Stimulated activated CD4-positive, alpha-beta T cell treated with anti-CD3 and anti-CD28 coated beads, Interleukin-2, amount 100 ng/mL, for 24 hours (primary cell): ENCODE results near the gene ADCY2.

Source experiments
- DNase-seq, 2 donors: peaks; one replicate each; pipeline ENCODE4 v3.0.0-alpha.2; 2020

Gene ADCY2

DNA sequence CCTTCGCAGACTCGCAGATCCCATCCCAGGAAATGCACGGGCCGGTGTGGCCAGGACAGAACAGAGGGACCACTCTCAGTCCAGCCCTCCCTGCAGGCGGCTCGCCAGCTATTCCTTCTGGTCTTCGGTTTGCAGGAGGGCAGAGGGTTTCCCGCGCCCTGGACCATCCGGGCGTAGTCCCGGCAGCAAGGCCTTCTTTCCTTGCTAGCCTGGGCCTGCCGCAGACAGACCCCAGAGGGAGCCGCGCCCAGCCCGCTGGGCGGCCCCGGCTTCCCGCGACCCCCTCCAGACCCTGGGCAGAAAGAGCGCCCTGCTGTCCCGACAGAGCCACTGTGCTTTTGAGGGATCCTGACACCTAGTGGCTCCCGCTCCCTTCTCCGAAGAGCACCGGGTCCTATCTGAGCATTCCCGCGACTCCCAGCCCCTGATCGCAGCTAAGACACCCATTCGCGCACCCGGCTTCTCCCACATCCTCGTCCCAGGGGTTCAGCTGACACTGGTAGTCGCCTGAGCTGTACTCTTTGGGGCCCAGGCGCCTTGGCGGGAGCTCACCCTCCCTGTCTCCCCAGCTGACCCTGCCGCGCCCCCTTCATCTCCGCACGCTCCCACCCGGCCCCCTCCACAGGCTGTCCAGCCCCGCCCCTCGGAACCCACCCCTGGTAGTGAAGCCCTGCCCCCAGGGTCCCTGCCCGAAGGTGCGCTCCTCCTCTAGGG lies 453.9 kb downstream of the ADCY2 start:
- DNase-seq = no peak

DNA sequence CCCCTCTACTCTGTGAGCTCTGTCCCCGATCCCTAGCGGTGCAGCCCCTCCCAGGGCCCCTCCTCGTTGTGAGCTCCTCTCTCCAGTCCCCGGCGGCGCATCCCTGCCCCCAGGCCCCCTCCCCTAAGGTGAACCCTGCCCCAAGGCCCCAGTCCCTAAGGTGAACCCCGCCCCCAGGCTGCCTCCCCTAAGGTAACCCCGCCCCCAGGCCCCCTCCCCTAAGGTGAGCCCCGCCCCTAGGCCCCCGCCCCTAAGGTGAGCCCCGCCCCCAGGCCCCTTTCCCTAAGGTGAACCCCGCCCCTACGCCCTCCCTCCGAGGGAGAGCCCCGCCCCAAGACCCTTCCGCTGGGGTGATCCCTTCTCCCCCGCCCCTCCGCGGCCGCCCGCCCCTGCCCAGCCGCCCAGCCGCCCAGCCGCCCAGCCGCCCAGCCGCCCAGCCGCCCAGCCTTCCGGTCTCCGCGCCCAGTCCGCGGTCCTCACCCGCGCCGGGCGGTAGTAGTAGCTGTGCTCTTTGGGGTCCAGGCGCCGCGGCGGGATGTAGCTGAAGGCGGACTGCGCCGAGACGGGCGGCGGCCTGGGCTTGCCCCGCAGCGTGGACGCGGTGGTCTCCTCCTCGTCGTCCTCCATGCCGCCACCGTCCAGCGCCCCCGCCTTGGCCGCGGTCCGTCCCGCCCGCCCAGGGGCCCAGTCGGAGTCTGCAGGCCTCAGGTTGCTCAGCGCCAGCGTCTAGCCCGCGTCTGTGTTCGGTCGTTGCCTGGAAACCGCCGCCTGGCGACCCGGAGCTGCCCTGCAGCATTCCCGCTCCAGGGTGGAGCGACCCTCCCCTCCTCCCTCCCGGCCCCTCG lies 454.7 kb downstream of the ADCY2 start, which contains the start of gene CFAP90:
CFAP90 (minus strand) TSS at position 739 of the 845 bp plus-strand sequence; CDS start at position 627, 112 bp downstream.
- DNase-seq = peak; percentile 20 to 22

DNA sequence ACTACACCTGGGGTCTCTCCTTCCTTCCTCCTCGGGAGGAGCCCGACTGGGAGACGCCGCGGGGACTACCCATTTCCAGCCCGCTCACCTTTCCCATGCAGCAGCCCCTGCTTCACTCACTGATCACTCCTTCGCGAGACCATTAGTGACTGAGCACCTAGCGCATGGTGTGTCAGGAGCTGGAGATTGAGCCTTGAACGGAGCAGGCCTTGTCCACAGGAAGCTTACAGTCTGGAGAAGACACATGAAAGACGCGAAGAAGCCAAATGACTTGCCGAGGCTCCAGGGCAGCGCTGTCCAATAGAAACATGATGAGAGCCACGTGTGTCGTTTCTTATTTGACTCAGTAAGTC lies 455.3 kb downstream of the ADCY2 start:
- no peak for DNase-seq

GRCh38 chr5:7851617-7852289 lies 455.8 kb downstream of the ADCY2 start:
- DNase-seq = no peak

GRCh38 chr5:7852542-7852941 lies 456.6 kb downstream of the ADCY2 start:
- DNase-seq = no peak

DNA sequence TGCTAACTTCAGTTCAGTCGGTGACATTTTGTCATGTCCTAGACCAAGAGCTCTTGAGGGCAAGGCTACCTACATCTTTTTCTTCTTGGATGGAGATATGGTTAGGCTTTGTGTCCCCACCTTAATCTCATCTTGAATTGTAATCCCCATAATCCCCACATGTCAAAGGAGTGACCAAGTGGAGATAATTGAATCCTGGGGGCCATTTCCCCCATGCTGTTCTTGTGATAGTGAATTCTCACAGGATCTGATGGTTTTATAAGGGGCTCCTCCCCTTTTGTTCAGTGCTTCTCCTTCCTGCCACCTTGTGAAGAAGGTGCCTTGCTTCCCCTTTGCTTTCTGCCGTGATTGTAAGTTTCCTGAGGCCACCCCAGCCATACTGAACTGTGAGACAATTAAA lies 457.1 kb downstream of the ADCY2 start:
- DNase-seq = no peak

- DNase-seq = no peak
Measured at GRCh38 chr5:7855611-7856010, 459.7 kb downstream of the ADCY2 start.

DNA sequence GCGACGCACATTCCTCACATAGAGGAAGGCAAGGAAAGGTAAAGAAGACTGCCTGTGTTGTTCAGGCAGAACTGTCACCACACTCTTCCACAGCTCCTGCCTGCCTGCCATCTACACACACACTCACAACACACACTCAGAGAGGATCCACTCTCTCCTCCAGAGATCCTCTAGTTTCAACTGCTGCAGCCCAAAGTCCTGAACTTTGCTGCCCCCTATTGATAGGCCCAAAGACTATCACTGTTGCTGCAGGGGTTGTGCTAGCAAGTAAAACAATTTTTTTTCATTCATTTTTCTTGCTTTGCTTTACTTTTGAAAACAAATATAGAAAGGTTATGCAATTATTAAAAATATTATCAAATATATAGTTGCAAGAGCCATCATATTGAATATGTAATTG lies 460.9 kb downstream of the ADCY2 start:
- DNase-seq = no peak

DNA sequence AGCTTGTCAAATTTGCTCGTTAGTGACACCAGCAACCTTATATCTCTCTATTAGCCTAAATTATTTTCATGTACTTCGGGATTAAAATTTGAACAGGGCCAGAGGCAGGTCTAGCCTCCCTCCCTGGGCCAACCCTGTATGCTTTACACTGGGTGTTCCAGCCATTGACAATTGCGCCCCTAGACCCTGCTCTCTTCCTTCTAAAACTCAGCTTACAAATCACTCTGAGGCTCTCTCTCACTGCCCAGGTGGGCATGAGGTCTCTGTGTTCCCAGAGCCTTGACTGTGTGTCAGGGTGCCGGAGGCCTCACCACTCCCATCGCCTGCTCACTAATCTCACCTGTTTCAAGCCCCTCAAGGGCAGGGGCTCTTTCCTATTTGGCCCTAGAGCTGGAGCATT lies 461.4 kb downstream of the ADCY2 start:
- DNase-seq = no peak

DNA sequence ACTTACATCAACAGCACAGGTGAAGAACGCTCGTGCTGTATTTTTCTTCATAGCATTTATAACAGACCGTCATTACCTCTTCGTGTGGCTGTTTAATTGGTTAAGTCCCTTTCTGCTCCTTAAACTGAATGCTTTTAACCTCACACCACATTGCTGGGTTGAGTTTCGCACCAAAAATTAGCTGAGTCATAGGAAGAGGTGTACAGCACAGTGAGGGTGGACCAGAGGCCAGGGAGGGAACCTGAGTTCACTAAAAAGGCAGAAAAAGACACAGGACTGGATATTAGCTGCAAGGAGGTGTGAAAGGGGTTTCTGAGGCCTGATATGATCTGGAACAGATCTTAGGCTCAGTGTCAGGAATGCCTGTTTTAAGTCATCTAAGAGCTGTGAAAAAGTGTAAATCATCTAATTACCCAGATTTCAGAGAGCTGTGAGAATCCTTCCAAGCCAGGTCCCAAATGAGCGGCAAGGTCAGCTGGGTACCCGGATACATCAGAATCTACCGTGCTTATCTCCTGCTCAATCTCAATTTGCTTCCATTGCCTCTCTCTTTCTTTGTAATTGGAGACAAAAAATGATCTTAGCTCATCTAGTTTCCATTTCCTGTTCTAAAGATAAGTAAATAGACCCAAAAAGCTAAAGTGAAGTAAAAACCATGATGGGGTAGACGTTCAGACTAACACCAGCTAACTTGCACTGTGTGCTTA lies 462.1 kb downstream of the ADCY2 start:
- DNase-seq = no peak

GRCh38 chr5:7866196-7866595 lies 470.3 kb downstream of the ADCY2 start:
- no peak for DNase-seq

DNA sequence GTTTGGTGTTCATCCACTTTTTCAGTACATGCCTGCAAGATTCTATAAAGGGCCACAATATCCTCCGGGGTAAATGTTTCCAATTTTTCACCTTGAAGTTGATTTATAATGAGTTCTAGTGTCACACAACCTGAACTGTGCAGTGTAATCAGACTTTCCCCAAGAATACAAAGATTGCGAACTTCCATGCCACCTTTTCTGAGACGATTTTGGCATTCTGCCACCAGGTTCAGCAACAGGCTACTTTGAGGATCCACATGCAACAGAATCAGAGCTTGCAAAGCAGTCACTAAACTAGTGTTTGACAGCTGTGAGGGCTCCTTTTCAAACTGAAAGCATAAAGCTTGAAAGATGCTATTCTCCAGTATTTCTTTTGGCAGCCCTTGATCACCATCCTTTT lies 471.3 kb downstream of the ADCY2 start:
- DNase-seq = no peak

GRCh38 chr5:7868427-7868772 lies 472.5 kb downstream of the ADCY2 start:
- DNase-seq = no peak

- DNase-seq = peak; percentile 89 to 91
Measured at GRCh38 chr5:7868773-7869473, 473.0 kb downstream of the ADCY2 start, which contains the start of the genes FASTKD3 and MTRR. FASTKD3 (minus strand) TSS chr5:7869031; CDS start chr5:7868083, 948 bp downstream. MTRR (plus strand) TSS chr5:7869148; CDS start chr5:7870795, 1,647 bp downstream.

GRCh38 chr5:7869474-7870136 lies 473.7 kb downstream of the ADCY2 start:
- DNase-seq = peak; percentile 45 to 53

DNA sequence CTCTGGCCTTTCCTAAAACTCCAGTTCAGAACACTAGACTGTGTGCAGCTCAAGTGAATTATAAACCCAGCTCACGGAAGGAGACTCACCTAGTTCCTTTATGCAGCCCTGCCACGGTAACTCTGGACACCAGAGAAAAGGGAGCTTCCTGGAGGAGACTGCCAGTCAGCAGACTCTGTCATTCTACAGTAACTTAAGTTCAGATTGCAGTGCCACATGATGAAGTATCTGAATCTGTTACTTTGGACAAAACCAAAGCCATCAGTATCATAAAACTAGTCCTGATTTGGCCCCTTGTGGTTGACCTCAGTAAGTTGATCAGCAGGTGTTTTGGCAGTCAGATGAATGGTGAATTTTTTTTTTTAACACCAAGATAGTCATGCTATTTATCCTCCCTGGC lies 475.7 kb downstream of the ADCY2 start:
- no peak for DNase-seq

DNA sequence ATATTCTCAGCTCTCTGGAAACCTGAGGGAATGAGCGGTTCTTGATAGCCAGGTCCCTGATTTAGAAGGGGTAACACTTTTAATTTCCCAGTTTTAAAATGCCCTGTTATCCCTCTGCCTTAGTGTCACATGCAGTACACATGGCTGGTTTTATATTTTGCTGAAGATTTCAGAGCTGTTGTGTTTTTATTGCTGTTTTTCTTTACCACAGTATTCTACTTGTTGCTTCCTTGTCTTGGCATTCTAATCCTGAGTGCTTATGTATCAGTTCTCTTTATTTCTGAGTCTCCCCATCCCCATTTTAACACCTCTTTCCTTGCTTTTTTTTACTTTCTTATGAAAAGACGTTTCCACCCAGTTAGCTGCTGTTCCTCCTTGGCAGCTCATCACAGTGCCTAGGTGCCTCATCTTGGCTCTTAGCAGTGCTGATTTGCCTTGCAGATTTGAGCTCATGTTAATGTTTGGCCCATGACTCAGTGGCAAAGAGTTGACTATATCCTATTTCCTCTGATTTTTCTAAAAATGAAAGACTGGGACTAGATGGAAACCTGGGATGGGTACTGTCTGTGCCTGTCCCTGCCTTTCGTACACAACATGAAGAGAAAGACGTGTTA lies 476.7 kb downstream of the ADCY2 start:
- DNase-seq = no peak

DNA sequence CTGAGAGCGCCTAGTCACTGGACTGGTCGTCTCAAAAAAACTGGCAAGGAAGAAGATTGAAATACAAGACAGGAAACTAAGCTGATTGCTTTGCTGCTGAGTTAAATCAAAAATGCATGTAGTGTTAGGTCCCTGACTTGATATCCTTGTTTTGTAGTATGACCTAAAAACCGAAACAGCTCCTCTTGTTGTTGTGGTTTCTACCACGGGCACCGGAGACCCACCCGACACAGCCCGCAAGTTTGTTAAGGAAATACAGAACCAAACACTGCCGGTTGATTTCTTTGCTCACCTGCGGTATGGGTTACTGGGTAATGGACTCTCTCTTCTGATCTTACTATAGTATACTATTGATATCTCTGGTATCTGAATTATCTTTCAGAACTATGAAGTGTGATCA lies 477.3 kb downstream of the ADCY2 start:
- DNase-seq = peak; percentile 38 to 44

DNA sequence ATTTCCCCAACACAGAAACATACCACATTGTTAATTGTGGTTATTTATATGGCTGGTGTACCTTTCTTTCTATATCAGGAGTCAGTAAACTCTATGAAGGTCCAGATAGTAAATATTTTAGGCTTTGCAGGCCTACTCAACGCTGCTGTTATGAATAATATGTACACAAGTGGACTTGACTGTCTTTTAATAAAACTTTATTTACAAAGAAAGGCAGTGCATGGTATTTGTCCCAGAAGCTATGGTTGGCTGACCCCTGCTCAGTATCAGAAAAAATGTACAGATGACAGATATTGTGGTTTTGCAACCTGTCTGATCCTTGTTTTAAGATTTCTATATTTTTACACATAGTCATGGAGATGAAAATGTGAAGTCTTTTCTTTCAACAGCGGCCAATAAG lies 478.7 kb downstream of the ADCY2 start:
- DNase-seq = no peak

DNA sequence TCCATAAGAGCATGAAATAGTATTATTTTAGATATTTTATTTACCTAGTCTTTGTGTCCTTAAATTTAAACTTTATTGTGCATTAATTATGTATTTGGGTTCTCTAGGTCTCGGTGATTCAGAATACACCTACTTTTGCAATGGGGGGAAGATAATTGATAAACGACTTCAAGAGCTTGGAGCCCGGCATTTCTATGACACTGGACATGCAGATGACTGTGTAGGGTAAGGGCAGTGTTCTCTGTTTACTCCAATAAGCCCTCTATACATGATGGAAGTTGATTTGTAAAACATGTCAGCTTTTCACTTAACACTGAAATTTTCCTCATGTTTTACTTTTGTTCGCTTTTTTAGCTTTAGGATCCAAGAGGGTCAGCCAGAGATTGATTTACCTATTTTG lies 479.2 kb downstream of the ADCY2 start:
- DNase-seq = no peak

- DNase-seq = peak in 1 of 2 donors; percentile 24
Measured at GRCh38 chr5:7876867-7877266, 480.9 kb downstream of the ADCY2 start.
